Measurements from ENCODE around the gene ERLIN1.

DNA sequence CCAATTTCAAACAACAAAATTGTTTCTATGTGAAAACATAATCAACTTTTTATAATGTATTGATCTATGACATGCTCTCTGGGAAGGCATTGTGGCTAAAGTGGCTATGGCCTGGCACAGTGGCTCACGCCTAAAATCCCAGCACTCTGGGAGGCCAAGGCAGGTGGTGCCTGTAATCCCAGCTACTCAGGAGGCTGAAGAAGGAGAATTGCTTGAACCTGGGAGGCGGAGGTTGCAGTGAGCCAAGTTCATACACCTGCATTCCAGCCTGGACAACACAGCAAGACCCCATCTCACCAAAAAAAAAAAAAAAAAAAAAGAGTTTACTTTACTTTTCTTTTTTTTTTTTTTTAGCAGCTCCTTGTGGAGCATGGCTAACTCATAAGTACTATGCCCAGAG lies 65.3 kb downstream of the ERLIN1 start:
- TF ChIP-seq, protein P1, sequence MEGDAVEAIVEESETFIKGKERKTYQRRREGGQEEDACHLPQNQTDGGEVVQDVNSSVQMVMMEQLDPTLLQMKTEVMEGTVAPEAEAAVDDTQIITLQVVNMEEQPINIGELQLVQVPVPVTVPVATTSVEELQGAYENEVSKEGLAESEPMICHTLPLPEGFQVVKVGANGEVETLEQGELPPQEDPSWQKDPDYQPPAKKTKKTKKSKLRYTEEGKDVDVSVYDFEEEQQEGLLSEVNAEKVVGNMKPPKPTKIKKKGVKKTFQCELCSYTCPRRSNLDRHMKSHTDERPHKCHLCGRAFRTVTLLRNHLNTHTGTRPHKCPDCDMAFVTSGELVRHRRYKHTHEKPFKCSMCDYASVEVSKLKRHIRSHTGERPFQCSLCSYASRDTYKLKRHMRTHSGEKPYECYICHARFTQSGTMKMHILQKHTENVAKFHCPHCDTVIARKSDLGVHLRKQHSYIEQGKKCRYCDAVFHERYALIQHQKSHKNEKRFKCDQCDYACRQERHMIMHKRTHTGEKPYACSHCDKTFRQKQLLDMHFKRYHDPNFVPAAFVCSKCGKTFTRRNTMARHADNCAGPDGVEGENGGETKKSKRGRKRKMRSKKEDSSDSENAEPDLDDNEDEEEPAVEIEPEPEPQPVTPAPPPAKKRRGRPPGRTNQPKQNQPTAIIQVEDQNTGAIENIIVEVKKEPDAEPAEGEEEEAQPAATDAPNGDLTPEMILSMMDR (IDR thresholded peaks at IDR 0.05 in 2 of 3, conservative IDR thresholded peaks at IDR 0.05 in 1 of 3; ENCODE audit: control insufficient read depth in 2 of 3, extremely low read depth in 1 of 3, insufficient read depth in 1 of 3, low read depth in 3 of 3, low read length in 3 of 3): no peak
- TF ChIP-seq, protein P2, sequence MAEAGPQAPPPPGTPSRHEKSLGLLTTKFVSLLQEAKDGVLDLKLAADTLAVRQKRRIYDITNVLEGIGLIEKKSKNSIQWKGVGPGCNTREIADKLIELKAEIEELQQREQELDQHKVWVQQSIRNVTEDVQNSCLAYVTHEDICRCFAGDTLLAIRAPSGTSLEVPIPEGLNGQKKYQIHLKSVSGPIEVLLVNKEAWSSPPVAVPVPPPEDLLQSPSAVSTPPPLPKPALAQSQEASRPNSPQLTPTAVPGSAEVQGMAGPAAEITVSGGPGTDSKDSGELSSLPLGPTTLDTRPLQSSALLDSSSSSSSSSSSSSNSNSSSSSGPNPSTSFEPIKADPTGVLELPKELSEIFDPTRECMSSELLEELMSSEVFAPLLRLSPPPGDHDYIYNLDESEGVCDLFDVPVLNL (IDR thresholded peaks at IDR 0.05; ENCODE audit: low read depth, low read length): no peak
- TF ChIP-seq SUPT20H (IDR thresholded peaks at IDR 0.05; ENCODE audit: borderline replicate concordance, control insufficient read depth, low read depth, low read length) (no peak), POLR2A (IDR thresholded peaks at IDR 0.05; ENCODE audit: low read depth, low read length) (no peak), CBX3 (IDR thresholded peaks at IDR 0.05; ENCODE audit: borderline replicate concordance, low read depth) (no peak), YY1 (IDR thresholded peaks at IDR 0.05; ENCODE audit: low read depth, low read length) (no peak), CHD2 (IDR thresholded peaks at IDR 0.05; ENCODE audit: borderline replicate concordance, low read depth, low read length) (no peak)
- TF ChIP-seq, protein P3, sequence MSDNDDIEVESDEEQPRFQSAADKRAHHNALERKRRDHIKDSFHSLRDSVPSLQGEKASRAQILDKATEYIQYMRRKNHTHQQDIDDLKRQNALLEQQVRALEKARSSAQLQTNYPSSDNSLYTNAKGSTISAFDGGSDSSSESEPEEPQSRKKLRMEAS (IDR thresholded peaks at IDR 0.05; ENCODE audit: low read depth, low read length): no peak
